Measurements from ENCODE around the gene KCNJ16. TPM values are rescaled to one million over a fixed set of nuclear protein-coding genes. Genes with fewer than 3 reads are reported as not detected.

KCNJ16 gene
- polyA plus RNA-seq, 12 donors = 0.23 to 3.9 (median 0.68) TPM; not detected in 1

DNA sequence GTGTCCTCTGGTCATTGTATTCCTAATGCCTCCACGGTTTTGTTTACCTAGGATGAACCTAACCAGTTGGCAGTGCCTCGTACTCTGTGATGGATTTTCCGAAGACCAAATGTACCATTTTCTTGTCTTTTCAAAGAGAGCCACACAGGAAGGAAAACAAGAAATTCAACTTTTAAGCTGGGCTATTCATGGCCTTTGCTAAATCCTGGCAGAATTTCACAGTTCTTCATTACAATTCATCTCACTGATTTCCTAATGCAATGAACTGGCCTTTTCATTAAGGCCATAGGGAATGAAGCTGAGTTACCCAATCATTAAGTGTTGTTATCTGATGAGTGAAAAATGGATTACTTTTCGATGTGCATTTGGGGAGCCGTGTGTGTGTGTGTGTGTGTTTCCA is 7.9 kb upstream of the KCNJ16 start:
- DNase-seq = no peak

DNA sequence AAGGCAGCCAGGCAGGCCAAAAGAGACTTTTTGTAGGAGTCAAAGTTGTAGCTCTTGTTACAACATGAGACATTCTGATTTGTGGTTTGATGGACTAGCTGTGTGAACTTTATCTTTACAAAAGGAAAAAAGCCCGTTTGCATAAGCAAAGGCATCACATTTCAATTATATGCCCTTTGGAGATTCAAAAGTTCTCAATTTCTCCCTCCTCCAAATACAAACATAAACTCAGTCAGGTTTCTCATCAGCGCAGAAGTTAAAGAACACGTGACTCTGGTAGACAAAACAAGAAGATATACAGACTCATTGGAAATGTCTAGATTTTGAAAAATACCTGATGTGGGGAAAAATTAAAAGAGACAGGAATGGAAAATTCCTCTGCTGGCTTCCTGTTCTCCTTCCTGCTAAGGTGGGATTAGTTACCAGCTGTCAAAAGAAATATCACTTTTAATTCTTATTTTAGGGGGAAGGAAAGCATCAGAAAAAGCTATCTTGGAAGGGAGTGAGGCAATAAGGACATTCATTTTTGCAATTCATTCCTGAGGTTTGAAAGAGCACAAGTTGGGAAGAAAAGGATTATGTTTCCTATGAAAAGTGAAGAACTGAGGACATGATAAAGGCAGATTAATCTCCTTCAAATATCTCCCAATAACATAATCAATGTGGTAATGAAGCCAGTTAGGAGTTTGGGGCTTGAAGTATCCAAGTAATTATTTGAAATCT is 4.6 kb upstream of the KCNJ16 start:
- DNase-seq = no peak

DNA sequence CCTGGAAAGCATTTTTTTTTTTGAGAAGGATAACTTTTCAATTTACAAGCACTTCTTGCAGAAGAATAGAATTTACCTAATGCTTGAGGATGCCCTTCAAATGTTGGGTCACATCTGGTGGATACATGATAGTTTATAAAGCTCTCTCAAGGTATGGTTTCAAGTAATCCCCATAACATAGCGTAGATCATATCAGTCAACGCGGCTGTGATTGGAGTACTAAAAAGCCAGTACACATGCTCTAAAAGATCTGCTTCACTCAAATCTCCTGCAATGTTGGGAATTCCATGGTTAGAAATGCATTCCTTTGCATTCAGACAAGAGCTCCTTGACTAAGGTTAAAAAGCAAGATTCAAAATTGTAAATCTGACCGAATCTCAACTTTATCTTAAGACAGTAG is 3.9 kb upstream of the KCNJ16 start:
- DNase-seq = no peak

DNA sequence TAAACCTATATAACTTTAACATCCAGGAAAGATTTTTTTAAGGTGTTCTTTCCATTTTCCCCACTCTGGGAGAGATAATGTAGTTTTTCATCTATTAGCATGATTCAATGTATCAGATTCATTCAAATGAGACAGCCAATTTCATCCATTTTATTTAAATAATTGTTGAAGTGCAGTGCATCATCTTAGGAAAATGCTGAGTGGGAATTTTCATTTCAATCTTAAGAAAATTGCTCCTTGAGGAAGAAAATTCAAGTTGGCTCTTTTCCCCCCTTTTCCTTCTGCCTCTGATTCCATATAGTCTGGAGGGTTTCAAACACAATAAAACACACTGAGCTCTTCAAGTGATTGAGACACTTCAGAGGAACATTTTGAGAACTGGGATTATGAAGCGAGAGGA is 3.4 kb upstream of the KCNJ16 start:
- DNase-seq = no peak

DNA sequence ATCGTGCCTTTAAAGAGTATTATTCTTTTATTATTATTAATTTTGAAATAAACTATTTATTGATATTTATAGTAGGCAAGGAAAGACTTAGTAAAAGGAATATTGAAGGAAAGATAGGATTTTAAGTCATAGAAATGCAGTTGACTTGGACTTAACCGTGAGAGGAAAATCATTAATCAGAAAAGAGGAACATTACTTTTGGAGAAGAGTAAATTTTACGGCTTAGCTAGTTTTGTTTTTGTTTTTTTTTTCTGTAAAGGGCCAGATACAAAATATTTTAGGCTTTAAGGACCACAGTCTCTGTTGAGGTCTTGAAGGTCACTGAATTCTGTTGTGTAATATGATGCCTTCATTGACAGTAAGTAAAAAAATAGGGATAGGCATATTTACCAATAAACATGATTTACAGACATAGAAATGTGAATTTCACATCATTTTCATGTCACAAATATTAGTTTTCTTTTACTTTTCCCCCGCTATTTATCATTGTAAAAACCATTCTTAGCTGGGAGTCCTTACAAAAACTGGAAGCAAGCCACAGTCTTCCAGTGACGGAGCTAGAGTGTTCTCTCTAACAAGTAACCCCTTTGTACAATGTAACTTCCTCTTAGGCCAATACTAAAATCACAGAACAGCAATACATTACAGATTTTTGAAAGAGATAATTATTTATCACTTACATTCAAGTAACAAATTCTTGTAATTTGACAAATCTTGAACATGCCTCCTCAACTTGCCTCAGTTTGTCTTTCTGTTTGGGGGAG is 2.3 kb upstream of the KCNJ16 start:
- DNase-seq = no peak

DNA sequence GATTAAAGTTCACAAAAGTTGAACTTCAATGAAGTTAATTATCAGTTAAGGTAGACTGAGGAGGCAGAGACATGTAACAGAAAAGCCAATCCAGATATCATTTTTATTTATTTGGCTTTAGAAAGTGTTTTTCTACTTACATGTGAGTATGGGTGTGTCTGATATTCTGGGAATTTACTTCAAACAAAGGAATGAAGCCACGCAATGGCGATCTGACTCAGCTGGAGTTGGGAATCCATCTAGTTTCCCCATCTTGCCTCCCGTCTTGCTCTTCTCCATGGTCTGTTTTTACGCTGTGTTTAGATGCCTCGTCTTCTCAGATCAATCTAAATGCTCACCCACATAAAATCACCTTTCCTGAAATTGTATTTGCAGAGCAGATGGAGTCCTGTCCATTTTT is 1.7 kb upstream of the KCNJ16 start:
- no peak for DNase-seq

DNA sequence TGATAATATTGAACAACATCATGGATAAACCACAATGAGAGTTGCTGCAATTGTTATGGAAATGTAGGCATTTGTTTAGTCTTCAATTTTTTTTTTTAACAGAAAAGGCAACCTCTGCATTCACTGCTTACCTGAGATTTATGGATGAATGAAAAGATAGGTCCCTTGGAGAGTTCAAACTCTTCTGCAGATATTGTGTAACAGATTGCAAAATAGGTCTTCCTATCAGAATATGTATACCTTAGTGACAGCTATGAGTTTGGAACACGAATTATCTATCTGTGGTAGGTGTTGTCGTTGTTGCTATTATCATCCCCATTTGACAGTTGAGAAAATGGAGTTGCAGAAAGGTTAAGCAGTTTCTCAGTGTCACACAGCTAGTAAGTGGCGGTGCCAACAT is 1.2 kb upstream of the KCNJ16 start:
- DNase-seq = no peak

DNA sequence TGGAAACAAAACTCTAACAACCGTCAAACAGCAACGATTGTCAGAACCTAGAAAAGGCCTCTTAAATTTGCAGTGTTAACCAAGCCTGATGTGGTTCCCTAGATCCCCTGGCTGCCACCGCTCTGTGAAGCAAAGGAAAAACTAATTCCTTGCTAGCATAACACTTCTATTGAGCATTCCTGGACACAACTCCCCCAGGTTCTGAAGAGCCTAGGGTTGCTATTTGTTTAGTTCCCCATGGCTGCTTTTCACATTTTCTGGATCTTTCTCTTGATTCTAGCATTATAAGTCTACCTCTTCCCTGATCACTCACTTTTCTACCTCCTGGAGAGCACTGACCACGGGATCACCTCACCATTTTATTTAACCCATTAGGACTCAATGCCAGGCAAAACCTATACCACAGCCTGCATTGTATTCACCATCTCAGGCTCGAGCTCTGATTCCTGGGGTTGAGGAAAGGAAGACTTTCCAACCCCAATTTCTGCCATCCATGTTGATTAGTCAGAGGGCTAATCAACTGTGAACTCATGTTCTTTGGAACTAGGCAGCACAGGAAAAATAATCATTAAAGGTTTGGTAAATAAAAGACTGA is 692 bp upstream of the KCNJ16 start:
- no peak for DNase-seq

DNA sequence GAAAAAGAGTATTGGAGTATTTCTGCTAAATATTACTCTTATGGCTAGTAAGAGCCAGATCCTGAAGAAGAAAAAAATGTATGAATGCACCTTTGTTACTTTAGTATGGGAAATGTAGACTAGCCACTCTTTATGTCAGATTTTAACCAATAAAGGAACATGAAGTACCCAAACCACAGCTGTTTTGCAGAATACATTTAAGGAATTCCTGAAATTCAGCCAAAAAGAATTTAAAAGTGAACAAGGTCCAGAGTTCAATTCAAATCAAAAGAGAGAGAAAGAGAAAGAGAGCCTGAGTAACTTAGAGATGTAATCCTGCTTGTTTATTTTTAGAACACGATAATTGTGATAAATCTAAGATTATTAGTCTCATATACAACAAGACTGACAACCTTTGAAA is 1.2 kb downstream of the KCNJ16 start:
- DNase-seq = no peak

DNA sequence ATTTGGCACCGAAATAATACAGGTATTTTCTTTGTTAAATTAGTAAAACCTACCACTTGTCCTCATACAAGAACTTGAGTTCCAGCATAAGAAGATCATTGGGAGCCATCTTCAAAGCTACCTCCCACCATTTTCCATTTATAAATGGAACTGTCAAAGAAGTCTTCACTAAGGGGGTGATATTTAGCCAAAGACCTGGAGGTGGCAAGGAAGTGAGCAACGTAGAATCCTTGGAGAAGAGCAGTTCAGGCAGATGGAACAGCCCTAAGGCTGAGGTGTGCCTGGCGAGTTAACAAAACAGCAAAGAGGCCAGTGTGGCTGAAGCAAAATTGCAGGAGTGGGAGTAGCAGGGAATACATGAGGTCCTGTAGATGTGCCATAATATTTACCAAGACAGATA is 1.8 kb downstream of the KCNJ16 start:
- no peak for DNase-seq

DNA sequence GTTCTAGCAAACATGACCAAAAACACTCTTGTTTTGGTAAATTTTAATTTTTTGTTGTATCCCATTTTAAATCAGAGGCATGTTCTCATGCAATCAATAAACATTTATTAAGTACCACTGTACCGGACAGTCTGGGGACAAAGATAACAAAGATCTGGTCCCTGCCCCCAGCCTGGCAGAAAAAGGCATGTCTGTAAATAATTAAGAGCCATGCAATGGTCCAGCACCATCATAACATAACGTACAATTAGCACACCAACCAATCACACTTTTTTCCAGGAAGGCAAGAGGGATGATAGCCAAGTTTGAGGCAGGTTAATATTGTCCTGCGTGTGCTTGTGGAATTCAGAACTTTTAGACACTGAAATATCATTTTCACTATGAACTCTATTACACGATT is 3.5 kb downstream of the KCNJ16 start:
- DNase-seq = no peak

DNA sequence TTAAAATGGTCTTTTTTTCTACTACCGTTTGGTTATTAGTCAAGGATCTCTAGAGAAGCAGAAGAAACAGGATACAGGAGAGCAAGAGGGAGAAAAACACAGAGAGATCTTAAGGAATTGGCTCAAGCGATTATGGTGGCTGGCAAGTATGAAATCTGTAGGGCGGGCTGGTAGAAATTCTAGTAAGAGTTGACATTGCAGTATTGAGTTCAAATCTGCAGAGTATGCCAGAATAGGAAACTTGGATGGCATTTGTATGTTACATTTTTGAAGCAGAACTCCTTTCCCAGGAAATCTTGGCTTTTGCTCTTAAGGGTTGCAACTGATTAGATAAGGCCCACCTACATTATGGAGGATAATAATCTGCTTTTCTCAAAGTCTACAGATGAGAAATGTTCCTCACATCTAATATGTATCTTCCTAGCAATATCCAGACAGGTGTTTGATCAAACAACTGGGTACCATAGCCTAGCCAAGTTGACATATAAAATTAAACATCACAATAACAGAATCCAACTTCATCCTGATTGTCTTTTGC is 4.0 kb downstream of the KCNJ16 start:
- DNase-seq = no peak

DNA sequence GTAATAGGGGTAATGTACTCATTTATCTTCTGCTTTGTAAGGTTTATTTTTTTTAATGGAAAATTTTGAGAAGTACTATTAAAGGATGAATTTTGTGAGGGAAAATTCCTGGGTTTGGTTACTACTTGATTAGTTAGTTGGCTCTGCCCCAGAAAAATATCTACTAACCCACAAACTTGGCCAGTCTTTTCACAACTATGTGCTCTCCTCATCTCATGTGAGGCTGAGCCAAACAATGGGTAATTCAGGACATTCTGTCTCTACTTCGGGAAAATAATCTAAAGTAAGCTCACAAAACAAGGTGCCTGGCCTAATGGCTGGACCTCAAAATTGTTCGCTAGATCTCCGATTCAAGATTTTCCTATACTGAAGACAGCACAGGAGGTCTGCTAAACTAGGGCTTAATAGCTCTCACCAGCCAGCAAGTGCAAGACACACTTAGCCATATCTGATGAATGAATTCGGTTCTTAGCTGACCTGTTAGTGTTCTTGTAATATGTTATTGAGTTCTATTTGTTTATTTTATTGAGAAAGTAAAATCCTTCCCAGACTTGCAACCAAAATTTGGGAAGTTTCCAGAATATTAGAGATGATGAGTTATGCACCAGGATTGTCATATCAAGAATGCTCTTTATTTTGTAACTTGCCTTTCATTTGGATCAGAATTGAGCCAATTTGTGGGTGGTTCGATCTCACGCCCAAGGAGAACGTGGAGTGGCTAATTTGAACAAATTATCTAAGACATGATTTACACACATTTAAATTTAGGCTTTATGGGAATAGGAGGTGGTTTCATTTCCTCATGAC is 5.7 kb downstream of the KCNJ16 start:
- no peak for DNase-seq

DNA sequence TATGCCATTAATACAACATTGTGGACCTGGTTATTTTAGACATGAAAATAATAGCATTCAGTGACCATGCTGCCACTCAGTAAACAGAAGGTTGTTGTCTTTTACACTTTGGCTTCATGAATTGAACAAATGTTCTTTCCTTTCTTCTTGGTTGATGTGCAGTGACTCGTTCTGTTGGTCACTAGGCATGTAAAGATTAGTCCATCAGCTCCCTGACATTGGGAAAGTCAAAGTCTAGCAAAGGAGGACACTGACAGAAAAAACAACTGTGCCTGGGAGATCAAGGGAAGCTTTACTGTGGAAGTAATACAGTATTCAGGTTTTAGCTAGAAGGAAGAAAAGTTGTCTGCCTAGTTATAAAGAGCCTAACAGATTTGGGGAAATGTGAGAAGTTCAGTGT is 6.9 kb downstream of the KCNJ16 start:
- no peak for DNase-seq

DNA sequence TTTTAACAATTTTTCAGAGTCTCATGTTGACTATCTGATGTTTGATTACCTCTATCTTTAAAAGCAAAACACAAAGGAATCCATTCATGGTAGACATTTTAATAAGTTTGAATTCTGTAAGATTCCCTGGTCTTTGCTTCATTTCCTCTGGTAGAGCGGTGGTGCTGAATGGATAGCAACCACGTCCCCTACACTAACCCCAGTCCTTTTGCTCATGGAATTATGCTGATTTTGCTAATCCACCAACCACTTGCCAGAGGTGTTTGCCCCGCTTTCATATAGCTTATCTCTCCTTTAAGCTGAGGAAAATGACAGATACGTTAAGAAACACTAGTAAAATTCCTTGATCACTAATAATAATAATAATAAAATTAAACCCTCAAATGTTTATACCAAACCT is 9.5 kb downstream of the KCNJ16 start:
- DNase-seq = no peak

DNA sequence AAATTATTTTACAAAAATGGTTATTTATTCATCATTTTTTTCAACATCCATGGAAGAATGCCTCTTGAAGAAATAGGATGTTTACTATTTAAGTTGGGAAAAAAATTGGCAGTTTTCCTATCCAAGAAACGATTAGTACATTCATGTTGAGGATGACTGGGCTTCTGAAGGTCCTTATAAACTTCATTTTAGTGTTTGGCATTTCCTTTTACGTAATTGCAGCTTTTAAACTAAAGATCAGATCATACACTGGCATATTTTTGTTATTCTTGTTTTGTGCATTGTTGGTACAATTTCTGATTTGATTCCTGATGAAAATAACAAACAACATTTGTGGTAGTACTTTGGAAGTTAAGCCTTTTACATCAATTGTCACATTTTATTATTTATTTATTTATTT is 11.5 kb downstream of the KCNJ16 start:
- no peak for DNase-seq

DNA sequence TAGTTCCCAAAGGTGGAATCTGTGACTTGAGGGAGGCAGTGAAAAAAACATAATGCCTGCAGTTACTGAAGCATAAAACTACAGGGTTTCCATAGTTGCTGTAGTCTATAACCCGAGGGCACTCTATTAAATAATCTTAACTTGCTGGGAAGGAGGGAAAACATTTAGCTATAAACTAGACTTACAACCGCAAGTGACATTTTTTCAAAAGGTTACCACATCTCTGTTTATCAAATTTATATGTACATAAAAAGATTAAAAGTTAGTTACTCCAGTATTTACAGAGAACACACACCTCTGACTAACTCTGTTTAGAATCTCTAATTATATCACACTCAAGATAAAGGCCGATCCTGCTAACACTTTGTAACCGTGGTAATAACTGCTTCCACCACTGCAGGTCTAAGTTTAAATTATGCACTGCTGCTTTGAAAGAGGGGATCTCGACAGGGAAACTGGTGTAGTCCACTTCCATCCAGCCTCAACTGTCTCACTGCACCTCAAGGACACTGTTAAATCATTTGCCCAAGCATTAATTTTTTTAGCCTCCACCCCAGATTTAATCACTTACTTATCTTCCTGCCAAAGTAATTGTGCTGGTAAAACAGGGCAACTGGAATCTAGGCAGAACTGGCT is 14.6 kb downstream of the KCNJ16 start:
- no peak for DNase-seq

DNA sequence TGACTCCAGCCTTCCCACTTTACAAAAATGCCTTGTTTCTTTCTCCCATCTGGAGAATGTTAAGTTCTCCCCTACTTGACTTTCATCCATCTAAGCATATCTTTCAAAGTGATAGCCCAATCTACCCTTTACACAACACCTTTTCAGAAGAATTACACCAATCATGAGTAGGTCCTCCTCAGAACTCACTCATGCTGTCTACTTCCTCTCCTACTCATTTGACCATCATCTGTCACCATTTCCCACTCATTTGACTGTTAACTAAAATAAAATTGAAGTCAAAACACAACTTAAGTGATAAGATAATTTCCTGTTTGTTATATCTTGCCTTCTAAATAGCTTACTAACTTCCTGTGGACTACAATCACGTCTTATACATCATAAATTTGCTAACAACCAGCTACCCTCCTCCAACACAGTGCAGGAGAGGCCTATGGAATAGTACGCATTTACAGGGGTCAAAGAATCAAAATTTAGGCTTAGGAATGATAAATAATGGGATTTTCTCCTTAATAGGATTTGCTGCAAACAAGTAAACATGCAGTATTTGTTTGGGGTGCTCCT is 16.1 kb downstream of the KCNJ16 start:
- no peak for DNase-seq

DNA sequence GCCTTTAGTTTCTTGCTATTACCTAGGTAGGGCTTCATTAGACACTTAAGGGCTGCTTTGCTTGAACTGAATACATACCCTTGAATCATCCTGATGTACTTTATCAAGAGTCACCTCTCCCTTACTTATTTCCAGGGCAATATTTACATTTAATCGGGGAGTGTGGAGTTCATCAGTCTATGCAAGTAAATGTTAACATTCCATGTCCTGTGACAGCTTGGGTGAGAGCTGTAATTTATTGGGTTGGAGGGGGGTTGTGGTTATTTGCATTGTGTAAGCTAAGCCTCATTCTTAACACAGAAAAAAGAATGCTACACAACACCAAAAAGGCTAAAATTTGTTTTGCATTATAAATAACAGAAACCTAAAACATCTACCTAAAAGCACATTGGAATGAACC is 16.7 kb downstream of the KCNJ16 start:
- no peak for DNase-seq

DNA sequence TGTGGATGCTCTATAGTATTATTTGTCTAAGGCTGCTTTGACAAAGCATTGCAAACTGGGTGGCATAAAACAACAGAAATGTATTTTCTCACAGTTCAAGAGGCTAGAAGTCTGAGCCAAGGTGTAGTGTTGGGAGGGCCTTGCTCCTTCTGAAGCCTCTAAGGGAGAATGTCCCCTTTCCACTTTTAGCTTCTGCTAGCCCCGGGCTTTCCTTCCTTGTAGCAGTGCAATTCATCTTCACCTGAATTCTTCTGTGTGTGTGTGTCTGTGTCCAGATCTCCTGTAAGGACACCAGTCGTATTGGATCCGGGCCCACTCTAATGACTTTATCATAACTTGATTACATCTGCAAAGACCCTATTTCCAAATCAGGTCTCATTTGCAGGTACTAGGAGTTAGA is 18.1 kb downstream of the KCNJ16 start:
- DNase-seq = no peak

DNA sequence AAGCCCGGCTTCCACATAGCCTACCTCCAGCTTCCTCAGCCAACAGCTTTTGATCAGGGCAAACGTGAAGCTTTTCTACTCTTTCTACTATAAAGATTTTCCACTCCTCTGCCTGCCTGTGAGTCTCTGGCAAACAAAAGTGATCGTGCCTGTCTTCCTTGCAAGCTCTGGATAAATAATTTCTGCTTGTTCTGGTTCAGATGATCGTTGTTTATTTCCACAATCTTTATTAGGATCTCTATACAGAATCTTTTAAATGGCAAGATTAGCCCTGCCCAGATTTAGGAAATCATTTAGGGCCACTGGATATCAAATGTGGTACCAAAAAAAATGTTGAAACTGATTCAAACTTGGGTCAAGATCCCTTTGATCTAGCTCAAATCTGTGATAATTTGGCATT is 20.4 kb downstream of the KCNJ16 start:
- DNase-seq = no peak

All from muscle of arm (tissue), 12 donors.